IPS-NIHi7 (cell line): ENCODE measurements around the gene HAS3.

Experiments
- DNase-seq: peaks from one replicate; pipeline ENCODE4 v3.0.0; 2012; ENCODE audit warnings: mixed read lengths; ENCODE audit errors: extremely low spot score

HAS3 gene

DNA sequence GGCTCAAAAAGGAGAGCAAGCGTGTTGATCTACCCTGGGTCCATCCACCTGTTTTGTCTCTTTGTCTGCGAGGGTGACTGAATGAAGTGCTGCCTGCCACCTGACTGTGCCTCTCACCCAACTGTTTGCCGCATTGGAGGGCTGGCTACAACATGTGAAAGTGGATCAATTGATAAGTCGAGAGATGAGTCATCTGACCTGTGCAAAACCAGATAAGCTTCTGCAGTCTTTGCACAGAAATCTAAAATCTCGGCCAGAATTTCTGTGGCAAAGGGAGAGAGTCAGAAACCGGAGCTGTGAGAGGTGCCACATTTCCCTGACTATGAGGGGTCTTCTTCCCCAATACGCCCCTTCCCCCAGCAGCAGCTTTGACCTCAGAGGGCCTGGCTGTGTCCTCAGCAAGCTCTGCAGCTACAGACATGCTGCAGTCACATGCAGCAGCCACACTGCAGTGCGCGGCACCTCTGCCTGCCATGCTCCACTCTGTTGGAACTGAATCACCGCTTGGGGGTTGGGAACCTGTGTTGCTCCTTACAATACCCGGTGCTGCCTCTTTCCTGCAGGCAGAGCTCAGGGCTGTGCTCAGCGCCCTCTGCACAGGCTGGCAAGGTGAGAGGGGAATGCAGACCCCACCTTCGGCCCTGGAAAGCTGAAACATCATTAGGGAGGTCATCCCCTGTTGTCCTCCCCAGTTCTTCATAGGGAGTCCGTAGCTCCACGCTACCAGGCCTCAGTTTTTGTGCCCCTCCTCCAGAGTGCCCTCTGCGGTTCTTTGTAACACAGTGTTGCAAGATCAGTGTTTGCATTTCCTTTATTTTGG lies 16.2 kb upstream of the HAS3 start:
- DNase-seq = no peak

DNA sequence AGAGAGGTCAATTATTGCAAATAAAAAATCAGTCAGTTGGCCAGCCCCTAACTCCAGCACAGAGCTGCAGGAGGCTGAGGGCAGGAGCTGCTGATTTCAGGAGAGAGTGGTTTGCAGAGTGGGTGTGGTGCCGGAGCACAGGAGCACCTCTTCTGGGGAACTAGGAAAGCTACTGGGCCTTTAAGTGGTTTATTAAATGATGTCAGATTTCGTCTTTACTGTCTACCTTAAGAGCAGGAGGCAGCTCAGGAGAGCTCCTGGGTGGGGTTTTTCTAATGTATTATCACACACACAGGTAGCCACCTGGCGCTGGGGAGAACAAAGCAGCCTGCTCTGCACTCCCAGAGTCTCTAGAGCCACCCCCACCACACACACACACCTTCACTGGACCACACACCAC lies 11.5 kb upstream of the HAS3 start:
- DNase-seq = no peak

DNA sequence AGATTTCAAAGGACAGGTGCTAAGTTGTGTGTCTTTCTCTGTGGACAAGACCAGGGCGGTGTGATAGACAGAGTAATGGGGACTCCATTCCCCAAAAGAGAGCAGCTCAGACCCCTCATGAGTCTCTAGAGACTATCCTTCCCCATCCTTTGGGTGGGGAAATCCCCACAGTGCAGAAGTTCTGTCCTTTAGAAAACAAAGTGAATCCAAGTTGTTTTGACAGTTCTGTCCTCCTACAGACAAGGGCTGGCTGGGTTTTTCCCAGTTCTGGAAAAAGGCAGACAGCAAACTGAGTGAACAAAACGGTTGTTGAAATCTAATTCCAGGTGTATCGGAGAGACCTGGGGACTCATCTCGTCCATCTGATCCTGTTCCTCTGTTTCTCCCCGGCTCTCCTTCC lies 11.0 kb upstream of the HAS3 start:
- DNase-seq = no peak

DNA sequence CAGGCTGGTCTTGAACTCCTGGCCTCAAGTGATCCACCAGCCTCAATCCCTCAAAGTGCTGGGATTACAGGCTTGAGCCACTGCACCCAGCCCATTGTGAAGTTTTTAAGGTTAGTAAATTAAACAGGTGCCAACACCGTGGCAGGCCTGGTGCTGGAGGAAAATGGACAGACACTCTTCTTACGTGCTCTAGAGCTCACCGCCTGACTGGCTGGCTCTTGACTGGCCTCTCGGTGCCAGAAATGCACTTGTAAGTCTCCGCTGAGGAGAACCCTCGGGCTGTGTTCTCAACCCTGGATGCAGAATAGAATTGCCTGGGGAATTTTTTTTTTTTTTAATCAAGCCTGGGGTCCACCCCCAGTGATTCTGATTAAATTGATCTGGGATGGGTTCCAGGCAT lies 10.3 kb upstream of the HAS3 start:
- DNase-seq = no peak

DNA sequence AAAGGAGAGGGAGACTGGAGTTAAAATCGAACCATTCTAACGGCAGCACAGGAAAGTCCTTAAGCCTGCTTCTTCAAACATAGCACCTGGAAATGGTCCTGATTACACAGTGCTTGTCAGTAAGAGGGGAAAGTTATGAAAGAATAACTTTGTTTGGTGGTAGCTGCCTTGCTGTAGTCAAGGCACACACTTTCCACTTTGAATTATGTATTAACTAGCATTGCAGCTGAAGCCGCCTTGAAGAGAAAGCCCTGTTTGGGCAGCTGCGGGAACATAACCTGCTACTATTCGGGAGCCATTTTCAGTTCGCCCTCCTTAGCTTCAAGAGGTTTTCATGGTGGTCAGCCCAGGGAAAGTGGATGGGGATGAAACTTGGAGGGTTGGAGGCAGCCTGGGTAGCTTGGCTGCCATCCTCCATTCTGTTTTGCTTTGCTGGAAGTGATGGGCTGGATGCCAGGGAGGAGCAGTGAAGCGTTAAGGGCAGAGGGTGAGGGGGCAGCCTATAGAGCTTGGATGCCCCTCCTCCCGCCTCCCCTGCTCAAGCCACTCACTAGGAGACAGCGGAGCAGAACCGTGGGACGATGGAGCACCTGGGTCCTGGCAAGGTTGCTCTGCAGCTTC lies 5.3 kb upstream of the HAS3 start:
- no peak for DNase-seq

DNA sequence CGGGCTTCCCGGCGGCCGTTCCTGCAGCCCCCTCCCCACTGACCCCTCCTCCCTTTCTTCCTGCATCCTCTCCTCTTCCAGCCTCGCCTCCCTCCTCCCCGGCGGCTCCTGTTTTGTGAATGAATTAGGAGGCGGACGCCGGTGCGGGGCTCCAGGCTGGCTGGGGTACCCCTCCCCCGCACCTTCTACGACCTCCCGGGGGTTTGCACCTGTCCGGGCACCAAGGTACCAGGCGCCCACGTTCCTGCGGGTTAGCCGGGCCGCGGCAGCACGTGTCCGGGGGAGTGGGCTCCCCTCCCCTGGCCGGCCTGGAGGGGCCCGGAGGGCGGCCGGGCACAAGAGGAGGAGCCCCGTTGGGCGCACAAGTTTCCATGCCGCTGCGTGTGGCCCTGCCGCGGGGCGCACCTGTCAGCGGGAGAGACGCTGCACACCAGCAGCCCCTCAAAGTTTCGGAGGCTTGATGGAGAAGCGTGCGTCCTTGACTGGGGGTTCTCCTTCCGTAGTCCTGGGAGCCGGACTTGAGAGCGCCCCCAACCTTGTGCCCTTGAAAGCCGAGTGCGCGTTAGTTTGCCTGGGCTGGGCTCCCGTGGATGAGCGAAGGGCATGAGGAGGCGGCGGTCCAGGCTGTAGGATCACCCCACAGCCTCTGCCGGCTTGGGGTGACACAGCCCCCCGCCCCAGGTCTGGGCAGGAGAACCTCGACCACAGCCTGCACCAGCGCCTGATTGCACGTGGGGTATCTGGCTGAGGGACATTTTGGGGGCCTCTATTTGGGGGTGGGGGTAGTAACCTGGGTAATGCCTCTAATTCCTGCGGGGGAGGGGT lies 1.2 kb downstream of the HAS3 start:
- DNase-seq = peak; percentile 63

DNA sequence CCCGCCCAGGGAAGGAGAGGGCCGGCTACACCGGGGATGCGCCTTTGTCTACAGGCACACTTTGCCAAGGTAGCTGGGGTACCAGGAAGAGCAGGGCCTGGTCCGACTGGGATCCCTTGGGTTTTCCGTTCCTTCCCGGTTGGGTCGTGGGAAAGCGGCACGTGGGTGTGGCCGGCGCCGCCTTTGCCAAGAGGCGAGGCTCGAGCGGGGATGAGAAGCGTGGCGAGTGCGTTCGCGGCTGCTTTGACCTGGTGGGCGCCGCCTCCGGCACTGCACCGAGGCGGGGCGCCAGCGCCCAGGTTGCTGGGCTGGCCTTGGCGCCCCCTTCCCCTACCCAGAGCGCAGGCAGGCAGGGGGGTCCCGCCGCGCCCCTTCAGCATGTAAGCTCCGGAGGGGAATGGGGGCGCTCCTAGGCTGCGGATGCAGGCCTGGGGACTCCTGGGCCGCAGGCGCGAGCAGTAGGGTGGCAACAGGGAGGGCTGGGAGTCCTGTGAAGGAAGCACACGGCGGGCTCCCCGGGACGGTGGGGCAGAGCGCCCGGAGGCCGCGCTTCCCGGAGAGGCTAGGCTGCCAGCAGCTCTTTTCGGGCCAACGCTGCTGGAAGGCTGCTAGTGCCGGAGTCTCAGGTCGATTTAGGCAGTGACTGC lies 2.0 kb downstream of the HAS3 start:
- DNase-seq = no peak

DNA sequence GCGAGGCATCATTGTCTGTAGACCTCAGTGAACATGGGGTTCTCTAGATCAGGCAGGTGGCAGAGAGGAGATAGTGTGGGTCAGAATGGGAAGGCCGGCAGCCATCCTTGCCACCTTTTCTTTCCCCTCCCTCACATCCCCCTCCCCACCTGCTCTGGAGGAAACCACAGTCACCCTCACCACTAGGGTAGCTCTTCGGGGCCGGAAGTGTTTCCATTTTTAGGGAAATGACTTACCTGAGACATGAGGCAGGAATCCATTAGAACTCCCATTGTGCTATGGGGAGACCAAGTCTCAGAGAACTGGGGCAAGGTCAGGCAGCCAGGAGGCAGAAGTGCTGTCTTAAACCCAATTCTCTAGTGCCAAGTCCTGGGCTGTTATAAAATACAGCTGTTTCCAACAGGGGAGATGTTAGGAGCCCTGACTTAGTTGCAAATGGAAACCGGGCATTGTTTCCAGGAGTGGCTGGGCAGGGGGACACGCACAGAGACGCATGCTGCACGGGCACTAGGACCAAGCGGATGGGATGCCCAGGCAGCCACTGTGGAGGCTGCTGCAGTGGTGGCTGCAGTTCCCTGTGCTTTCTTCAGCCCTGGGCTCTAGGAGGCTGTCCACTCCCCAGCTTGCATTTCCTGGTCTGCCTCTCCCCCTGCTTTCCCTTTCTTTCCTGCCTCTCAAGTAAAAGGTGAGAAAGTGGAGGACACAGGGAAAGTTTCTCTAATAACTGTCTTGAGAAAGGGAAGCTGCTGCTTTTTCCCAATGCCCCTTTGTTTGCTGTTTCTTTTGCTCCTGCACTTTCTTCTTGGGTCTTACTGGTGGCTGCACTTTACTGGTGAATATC lies 2.8 kb downstream of the HAS3 start:
- peak; percentile 61 for DNase-seq

DNA sequence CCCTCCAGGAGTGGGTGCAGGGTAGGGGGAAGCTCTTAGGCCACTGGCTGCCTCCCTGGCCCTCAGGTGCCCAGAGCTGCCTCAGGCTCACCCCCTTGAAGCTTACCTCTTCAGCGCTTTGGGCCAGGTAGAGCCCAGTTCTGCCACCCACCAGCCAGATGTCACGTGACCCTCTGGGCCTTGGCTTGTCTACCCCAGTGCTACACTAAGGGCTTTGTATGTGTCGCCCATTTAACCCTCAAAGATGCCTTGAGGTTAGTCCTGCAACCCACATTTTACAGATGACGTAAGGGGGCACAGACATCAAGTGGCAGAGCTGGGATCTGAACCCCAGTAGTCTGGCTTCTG lies 3.4 kb downstream of the HAS3 start:
- DNase-seq = no peak

DNA sequence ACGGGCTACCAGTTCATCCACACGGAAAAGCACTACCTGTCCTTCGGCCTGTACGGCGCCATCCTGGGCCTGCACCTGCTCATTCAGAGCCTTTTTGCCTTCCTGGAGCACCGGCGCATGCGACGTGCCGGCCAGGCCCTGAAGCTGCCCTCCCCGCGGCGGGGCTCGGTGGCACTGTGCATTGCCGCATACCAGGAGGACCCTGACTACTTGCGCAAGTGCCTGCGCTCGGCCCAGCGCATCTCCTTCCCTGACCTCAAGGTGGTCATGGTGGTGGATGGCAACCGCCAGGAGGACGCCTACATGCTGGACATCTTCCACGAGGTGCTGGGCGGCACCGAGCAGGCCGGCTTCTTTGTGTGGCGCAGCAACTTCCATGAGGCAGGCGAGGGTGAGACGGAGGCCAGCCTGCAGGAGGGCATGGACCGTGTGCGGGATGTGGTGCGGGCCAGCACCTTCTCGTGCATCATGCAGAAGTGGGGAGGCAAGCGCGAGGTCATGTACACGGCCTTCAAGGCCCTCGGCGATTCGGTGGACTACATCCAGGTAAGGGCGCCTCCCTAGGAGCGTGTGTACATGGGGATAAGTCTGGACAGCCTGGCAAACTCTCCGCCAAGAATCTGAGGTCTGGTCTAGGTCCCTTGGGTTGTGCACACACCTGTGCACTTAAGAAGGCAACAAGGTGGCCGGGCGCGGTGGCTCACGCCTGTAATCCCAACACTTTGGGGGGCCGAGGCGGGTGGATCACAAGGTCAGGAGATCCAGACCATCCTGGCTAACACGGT lies 4.2 kb downstream of the HAS3 start:
- no peak for DNase-seq

DNA sequence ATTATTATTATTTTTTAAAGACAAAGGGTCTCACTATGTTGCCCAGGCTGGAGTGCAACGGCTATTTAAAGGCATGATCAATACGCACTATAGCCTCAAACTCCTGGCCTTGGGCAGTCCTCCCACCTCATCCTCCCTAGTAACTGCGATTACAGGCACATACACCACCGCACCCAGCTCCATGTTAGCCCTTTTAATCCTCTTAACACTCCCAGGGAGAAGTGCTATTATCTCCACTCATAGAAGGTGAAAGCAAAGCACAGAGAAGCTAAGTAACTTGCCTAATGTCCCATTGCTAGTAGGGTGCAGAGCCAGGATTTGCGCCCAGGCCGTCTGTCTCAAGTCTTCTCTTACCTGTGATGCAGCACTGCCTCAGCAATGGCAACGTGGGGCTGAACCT lies 5.0 kb downstream of the HAS3 start:
- DNase-seq = no peak

DNA sequence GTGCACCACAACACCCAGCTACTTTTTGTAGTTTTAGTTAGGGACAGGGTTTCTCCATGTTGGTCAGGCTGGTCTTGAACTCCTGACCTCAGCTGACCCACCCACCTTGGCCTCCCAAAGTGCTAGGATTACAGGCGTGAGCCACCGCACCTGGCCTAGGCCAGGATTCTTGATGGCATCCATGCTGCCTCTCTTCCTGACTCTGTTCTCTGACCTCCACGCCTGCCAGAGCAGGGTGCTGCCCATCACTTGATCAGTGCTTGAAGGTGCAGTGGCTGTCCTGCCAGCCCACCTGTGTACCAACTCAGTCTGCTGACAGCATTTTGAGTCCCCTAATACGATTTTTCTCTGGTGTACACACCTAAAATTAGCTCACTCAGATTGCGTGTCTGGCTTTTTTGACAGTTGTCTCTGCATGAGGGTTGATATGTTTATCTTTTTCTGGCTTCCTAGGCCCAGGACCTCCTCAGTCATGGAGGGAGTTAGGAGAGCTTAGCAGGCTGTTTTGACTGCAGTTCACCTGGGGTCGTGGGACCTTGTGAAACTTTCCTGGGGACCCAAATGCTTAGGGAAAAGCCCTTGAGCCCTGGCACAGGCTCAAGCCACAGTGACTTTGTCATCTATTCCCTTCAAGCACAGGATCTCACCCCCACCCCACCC lies 5.9 kb downstream of the HAS3 start:
- DNase-seq = no peak

DNA sequence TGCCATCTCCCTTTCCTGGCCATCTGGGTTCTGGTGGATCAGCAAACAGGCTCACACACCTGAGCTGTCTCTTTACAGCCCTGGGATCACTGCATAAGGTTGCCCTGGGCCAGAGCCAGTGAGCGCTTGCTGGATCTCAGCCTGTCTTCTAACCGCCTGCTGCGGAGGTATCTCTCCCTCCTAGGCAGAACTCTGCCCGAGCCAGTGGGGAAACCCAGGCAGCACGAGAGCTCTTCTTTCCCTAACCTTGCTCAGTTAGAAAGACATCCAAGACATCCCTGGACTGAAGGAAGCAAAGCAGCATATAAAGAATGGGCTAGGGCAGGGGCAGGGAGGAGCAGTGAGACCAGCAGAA lies 6.4 kb downstream of the HAS3 start:
- DNase-seq = no peak

DNA sequence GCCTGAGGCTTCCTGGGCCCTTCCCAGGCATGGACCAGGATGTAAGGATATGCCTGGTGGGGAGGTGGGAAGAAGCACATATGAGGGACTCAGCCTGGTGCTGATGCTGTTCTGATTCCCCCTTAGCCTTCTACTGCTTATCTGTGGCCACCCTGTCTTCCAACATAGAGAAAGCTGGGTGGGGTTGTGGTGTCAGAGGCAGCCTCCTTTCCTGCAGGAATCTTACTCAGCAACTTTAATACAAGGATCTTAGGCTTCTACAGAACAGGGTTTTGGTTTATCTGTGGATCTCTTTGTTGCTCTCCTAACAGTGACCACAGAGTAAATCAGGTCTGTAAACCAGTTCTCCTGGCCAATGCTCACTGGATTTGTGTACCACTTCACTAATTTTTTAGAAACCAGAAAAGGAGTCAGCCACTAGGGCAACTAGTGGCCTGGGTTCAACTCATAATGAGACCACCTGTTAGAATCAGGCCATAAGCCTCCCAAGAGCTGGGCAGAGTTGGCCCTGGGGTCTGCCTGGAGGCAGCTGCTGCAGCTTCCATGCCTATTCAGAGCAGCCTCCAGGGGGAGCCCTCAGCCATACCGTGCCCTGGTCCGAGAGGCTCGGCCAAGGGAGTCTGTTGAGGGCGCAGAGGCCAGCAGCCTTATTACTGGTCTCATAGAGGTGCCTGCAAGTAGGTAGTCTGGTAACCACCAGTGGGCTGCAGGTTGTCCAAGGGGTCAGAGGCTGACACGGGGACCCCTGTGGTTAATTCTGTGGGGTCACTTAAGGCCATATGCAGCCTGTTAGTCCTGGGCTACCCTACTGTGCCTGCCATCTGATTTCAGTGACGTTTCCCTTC lies 7.1 kb downstream of the HAS3 start:
- peak; percentile 89 for DNase-seq

DNA sequence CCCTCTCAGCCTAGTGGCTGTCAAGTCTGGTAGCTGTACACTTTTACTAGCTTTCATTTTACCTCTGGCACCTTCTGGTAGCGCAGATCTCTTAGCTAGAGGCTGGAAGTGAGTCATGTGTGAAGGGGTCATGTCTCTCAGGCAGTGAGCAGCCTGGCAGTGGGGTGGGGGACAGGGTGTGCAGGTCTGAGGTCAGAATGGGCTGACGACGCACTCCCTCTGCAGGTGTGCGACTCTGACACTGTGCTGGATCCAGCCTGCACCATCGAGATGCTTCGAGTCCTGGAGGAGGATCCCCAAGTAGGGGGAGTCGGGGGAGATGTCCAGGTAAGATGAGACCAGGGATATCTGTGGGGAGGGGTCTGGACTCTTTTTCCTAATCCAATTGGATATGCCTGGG lies 7.8 kb downstream of the HAS3 start:
- no peak for DNase-seq

DNA sequence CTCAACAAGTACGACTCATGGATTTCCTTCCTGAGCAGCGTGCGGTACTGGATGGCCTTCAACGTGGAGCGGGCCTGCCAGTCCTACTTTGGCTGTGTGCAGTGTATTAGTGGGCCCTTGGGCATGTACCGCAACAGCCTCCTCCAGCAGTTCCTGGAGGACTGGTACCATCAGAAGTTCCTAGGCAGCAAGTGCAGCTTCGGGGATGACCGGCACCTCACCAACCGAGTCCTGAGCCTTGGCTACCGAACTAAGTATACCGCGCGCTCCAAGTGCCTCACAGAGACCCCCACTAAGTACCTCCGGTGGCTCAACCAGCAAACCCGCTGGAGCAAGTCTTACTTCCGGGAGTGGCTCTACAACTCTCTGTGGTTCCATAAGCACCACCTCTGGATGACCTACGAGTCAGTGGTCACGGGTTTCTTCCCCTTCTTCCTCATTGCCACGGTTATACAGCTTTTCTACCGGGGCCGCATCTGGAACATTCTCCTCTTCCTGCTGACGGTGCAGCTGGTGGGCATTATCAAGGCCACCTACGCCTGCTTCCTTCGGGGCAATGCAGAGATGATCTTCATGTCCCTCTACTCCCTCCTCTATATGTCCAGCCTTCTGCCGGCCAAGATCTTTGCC lies 9.0 kb downstream of the HAS3 start:
- no peak for DNase-seq

DNA sequence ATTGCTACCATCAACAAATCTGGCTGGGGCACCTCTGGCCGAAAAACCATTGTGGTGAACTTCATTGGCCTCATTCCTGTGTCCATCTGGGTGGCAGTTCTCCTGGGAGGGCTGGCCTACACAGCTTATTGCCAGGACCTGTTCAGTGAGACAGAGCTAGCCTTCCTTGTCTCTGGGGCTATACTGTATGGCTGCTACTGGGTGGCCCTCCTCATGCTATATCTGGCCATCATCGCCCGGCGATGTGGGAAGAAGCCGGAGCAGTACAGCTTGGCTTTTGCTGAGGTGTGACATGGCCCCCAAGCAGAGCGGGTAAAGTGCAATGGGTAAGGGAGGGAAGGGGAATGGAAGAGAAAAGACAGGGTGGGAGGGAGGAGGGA lies 9.5 kb downstream of the HAS3 start:
- no peak for DNase-seq

DNA sequence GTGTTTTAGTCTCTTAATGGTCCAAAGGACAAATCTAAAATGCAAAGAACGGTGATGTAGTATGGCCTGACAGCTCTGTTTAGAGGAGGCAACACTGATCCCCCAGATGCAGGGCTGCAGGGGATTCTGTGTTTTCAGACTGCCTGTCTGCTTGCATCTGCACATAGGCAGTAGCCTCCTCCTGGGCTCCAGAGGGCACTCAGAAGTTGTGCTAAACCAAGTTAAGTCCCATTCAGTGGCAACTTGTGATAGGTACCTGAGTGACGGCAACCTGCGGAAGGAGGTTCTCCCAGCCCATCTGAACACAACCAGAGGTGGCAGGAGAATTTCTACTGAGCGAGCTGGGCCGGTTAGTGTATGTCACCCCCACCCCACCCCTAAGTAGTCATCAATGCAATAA lies 9.9 kb downstream of the HAS3 start:
- DNase-seq = no peak

DNA sequence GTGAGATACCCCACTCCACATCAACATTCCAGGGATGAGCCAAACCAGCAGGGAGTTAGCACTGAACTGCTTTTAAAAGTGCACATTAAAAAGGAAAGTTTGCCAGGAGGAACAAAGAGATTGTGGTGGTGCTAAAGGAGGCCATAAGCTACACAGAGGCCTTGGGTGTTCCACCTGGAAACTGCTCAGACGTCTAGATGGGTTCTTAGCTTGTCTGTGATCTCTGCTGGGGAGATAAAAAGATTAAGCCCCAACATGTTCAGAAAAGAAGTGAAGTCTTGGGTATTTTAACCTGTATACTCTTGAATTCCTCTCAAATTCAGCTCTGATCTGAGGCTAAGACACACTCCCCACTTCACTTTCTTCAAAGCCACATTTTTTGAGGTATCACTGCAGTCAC lies 10.4 kb downstream of the HAS3 start:
- DNase-seq = no peak
